GM23248 (cell line): Measurements from ENCODE around the gene AK8. TPM values are rescaled to one million over a fixed set of nuclear protein-coding genes. Genes with fewer than 3 reads are reported as not detected.
A peak's percentile ranks its signal among the peaks of the same experiment; 100 is the strongest.

Source experiments
- DNase-seq: peaks from one replicate; pipeline ENCODE4 v3.0.0-alpha.2; 2015
- H2AFZ ChIP-seq: fragments of 200-600 bp; sonication (generic); 2 replicates; pipeline ENCODE4 v1.6.1; 2016; ENCODE audit warnings: antibody characterized with exemption
- H3F3A ChIP-seq: fragments of 200-600 bp; sonication (generic); 2 replicates; pipeline ENCODE4 v1.6.1; 2016; ENCODE audit warnings: mild to moderate bottlenecking, antibody characterized with exemption, mixed run types; ENCODE audit not compliant: insufficient read depth
- H3K27ac ChIP-seq: fragments of 200-600 bp; sonication (generic); 2 replicates; pipeline ENCODE4 v1.5.1; 2016; ENCODE audit warnings: mild to moderate bottlenecking
- H3K27me3 ChIP-seq: fragments of 200-600 bp; sonication (generic); replicated peaks from 2 replicates; pipeline ENCODE4 v1.6.1; 2016; ENCODE audit warnings: mild to moderate bottlenecking; ENCODE audit not compliant: insufficient read depth
- H3K36me3 ChIP-seq: fragments of 200-600 bp; sonication (generic); 2 replicates; pipeline ENCODE4 v1.6.1; 2016; ENCODE audit warnings: low read depth, mild to moderate bottlenecking
- H3K4me1 ChIP-seq: fragments of 200-600 bp; sonication (generic); 2 replicates; pipeline ENCODE4 v1.6.1; 2016; ENCODE audit warnings: mild to moderate bottlenecking; ENCODE audit not compliant: insufficient read depth
- H3K4me2 ChIP-seq: fragments of 200-600 bp; sonication (generic); one replicate; pipeline ENCODE4 v1.6.1; 2016; ENCODE audit warnings: mild to moderate bottlenecking; ENCODE audit not compliant: unreplicated experiment
- H3K4me3 ChIP-seq: fragments of 200-600 bp; sonication (generic); 2 replicates; pipeline ENCODE4 v1.5.1; 2016; ENCODE audit warnings: mild to moderate bottlenecking
- H3K79me2 ChIP-seq: fragments of 200-600 bp; sonication (generic); 2 replicates; pipeline ENCODE4 v1.6.1; 2016; ENCODE audit warnings: mild to moderate bottlenecking; ENCODE audit not compliant: insufficient read depth
- H3K9ac ChIP-seq: fragments of 200-600 bp; sonication (generic); 2 replicates; pipeline ENCODE4 v1.6.1; 2016; ENCODE audit warnings: mild to moderate bottlenecking
- H3K9me2 ChIP-seq: fragments of 200-600 bp; sonication (generic); 2 replicates; pipeline ENCODE4 v1.6.1; 2016; ENCODE audit warnings: mixed run types, mild to moderate bottlenecking, moderate library complexity; ENCODE audit not compliant: insufficient read depth
- H3K9me3 ChIP-seq: fragments of 200-600 bp; sonication (generic); one replicate; pipeline ENCODE4 v1.6.1; 2017; ENCODE audit warnings: low read depth
- H4K20me1 ChIP-seq: fragments of 200-600 bp; sonication (generic); 2 replicates; pipeline ENCODE4 v1.6.0; 2016; ENCODE audit not compliant: insufficient read depth
- EZH2 ChIP-seq: fragments of 200-600 bp; sonication (generic); IDR thresholded peaks from 2 replicates; pipeline ENCODE4 v1.6.1; 2018; ENCODE audit warnings: antibody characterized with exemption, mild to moderate bottlenecking; ENCODE audit not compliant: insufficient read depth, poor library complexity, severe bottlenecking
- EZH2phosphoT487 ChIP-seq: fragments of 200-600 bp; sonication (generic); IDR thresholded peaks from 2 replicates; pipeline ENCODE4 v1.6.1; 2018; ENCODE audit warnings: antibody characterized with exemption, moderate library complexity, mild to moderate bottlenecking, low read depth; ENCODE audit not compliant: insufficient read depth
- WGBS, 2 experiments: methylation state at CpG; one replicate each; pipeline ENCODE4 v1.1.6; 2015 to 2017; ENCODE audit warnings: low lambda C conversion rate in 2 of 2, low coverage in 1 of 2; ENCODE audit errors: missing lambda C conversion rate in 2 of 2; 5-methylcytosine and 5-hydroxymethylcytosine counted together
- in situ Hi-C: fragments of 300-500 bp; cut with MboI; formaldehyde crosslinking; loops from 2 replicates; pipeline ENCODE4 v1.15.0; 2020
- polyA plus RNA-seq: library from polyadenylated mRNA; unstranded; fragments of >200 nt; fragmentation: Nextera tagmentation; extraction: Ambion mirVana; gene quantifications from 2 replicates; pipeline ENCODE4 v1.2.1, GENCODE V29; 2016
- total RNA-seq: library from RNA; depleted of rRNA; stranded (reverse); fragments of >200 nt; shearing (Covaris generic); gene quantifications from 2 replicates; pipeline ENCODE4 v1.2.3, GENCODE V29; 2014

The AK8 gene
- total and polyA plus RNA-seq, 2 experiments from 2014 or later: 0.32 to 0.89 TPM

GRCh38 chr9:132748450-132748849, 129.6 kb downstream of the AK8 start:
- Histone ChIP-seq H3K9ac (no peak overlapping the region), H3K4me1 (no peaks in the 10 kb centered on the region), H3K27me3 (peaks cover 29% of the 10 kb centered on the region), H3K36me3 (no peaks in the 10 kb centered on the region), H3K4me3 (no peak overlapping the region), H3K4me2 (no peak overlapping the region), H3K9me3 (no peaks in the 10 kb centered on the region), H3K79me2 (no peaks in the 10 kb centered on the region), H4K20me1 (no peaks in the 10 kb centered on the region), H3F3A (no peaks in the 10 kb centered on the region), H3K9me2 (no peaks in the 10 kb centered on the region), H2AFZ (no peak overlapping the region), H3K27ac (no peak overlapping the region)
- DNase-seq: peak; percentile 27
- no peak for TF ChIP-seq EZH2
- TF ChIP-seq EZH2phosphoT487: no peak
- in situ Hi-C loops: no loop called here
- WGBS, 2 experiments: 25 to 26% methylated on average over 5 of the region's 5 CpGs

- no peaks in the 10 kb centered on the region for H3K9me2 ChIP-seq
- DNase-seq: no peak
- H3K4me3 ChIP-seq: no peak overlapping the region
- in situ Hi-C loops: no loop called here
- no peak overlapping the region for H2AFZ ChIP-seq
- no peaks in the 10 kb centered on the region for H4K20me1 ChIP-seq
- no peaks in the 10 kb centered on the region for H3K4me1 ChIP-seq
- no peaks in the 10 kb centered on the region for H3K9me3 ChIP-seq
- peaks cover 43% of the 10 kb centered on the region for H3K27me3 ChIP-seq
- H3F3A ChIP-seq: no peaks in the 10 kb centered on the region
- TF ChIP-seq EZH2: no peak
- TF ChIP-seq EZH2phosphoT487: no peak
- H3K79me2 ChIP-seq: no peaks in the 10 kb centered on the region
- WGBS, 2 experiments: 81 to 92% methylated on average over 19 of the region's 19 CpGs
- H3K36me3 ChIP-seq: no peaks in the 10 kb centered on the region
- no peak overlapping the region for H3K9ac ChIP-seq
- H3K4me2 ChIP-seq: no peak overlapping the region
- no peak overlapping the region for H3K27ac ChIP-seq
Measured at GRCh38 chr9:132745756-132746709, 132.1 kb downstream of the AK8 start.

- peak; percentile 25 for DNase-seq
- TF ChIP-seq EZH2phosphoT487 (0 out of 2 replicates have a peak, but pooled peaks have one; percentile 33), EZH2 (peak; percentile 60)
- Histone ChIP-seq H4K20me1 (no peaks in the 10 kb centered on the region), H3K27ac (no peak overlapping the region), H3K4me2 (peak overlapping the region; percentile 7), H3K9ac (no peak overlapping the region), H2AFZ (0 out of 2 replicates have a peak overlapping the region, but pooled peaks have one; percentile 16), H3K9me2 (no peaks in the 10 kb centered on the region), H3K4me3 (no peak overlapping the region; the same call in 1 of the 2 replicates), H3K4me1 (no peaks in the 10 kb centered on the region), H3K9me3 (no peaks in the 10 kb centered on the region), H3K36me3 (no peaks in the 10 kb centered on the region), H3K79me2 (no peaks in the 10 kb centered on the region), H3F3A (no peaks in the 10 kb centered on the region), H3K27me3 (peaks cover 43% of the 10 kb centered on the region)
- WGBS, 2 experiments: 6% methylated on average over 42 to 43 of the region's 43 CpGs
- in situ Hi-C loops: no loop called here
Measured at GRCh38 chr9:132744881-132745755, 133.0 kb downstream of the AK8 start.

- no peaks in the 10 kb centered on the region for H3F3A ChIP-seq
- no peaks in the 10 kb centered on the region for H3K36me3 ChIP-seq
- H3K9me2 ChIP-seq: no peaks in the 10 kb centered on the region
- TF ChIP-seq EZH2 (no peak), EZH2phosphoT487 (no peak)
- peak; percentile 3 for DNase-seq
- H3K9me3 ChIP-seq: no peaks in the 10 kb centered on the region
- no peaks in the 10 kb centered on the region for H4K20me1 ChIP-seq
- no peak overlapping the region for H3K9ac ChIP-seq
- no peak overlapping the region for H3K4me2 ChIP-seq
- H2AFZ ChIP-seq: no peak overlapping the region
- H3K27ac ChIP-seq: no peak overlapping the region
- H3K4me1 ChIP-seq: no peaks in the 10 kb centered on the region
- H3K27me3 ChIP-seq: peaks cover 43% of the 10 kb centered on the region
- no peak overlapping the region for H3K4me3 ChIP-seq
- 25 to 31% methylated on average over 13 of the region's 13 CpGs for WGBS, 2 experiments
- no peaks in the 10 kb centered on the region for H3K79me2 ChIP-seq
- in situ Hi-C loops: no loop called here
Measured at GRCh38 chr9:132743931-132744479, 134.1 kb downstream of the AK8 start.
